Natural killer cell treated with Interleukin-12 subunit alpha and Interleukin-12 subunit beta and Interleukin-15 and Interleukin-18, amount 100 ng/mL, for 72 hours (primary cell): Measurements from ENCODE around the gene ZNF511. TPM values are rescaled to one million over a fixed set of nuclear protein-coding genes. Genes with fewer than 3 reads are reported as not detected.
"Not testable (repeated sequence)": the region's sequence is repeated elsewhere in the genome, so short reads cannot be mapped to it uniquely, and the experiment has no call there.

Source experiments
- ATAC-seq, 2 donors: fragments of 150-1000 bp; cut with Tn5 transposase in 1 of 2; sonication (Bioruptor Pico), chemical (Tn5 transposase) in 1 of 2; 2 replicates each; pipeline ENCODE4 v1.10.0; 2021
- DNase-seq: peaks from one replicate; pipeline ENCODE4 v3.0.0; 2022; ENCODE audit warnings: low spot score
- H3K27ac Mint-ChIP-seq, 2 donors: 1 replicate in 1 of 2; 2 replicates in 1 of 2; pipeline ENCODE4 v1.8.0; 2022; ENCODE audit warnings: mixed read lengths in 2 of 2, mild to moderate bottlenecking in 1 of 2, moderate library complexity in 1 of 2
- H3K27me3 Mint-ChIP-seq, 2 donors: 1 replicate in 1 of 2; 2 replicates in 1 of 2; pipeline ENCODE4 v1.8.0; 2022; ENCODE audit warnings: mixed read lengths in 2 of 2
- H3K36me3 Mint-ChIP-seq: one replicate; pipeline ENCODE4 v1.8.0; 2022; ENCODE audit warnings: mixed read lengths
- H3K4me1 Mint-ChIP-seq, 2 donors: 1 replicate in 1 of 2; 2 replicates in 1 of 2; pipeline ENCODE4 v1.8.0; 2022; ENCODE audit warnings: low read depth in 2 of 2, mixed read lengths in 2 of 2, mild to moderate bottlenecking in 1 of 2
- H3K4me3 Mint-ChIP-seq: one replicate; pipeline ENCODE4 v1.8.0; 2022; ENCODE audit warnings: mixed read lengths
- H3K9me3 Mint-ChIP-seq: 2 replicates; pipeline ENCODE4 v1.8.0; 2022; ENCODE audit warnings: mixed read lengths
- total RNA-seq, 2 donors: library from RNA; stranded (reverse); gene quantifications; one replicate each; pipeline ENCODE4 v1.2.3, GENCODE V29; 2022

Gene ZNF511, protein sequence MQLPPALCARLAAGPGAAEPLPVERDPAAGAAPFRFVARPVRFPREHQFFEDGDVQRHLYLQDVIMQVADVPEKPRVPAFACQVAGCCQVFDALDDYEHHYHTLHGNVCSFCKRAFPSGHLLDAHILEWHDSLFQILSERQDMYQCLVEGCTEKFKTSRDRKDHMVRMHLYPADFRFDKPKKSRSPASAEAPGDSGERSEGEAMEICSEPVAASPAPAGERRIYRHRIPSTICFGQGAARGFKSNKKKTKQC
- 10 to 100 TPM; 38.1 to 73.2 TPM for total RNA-seq

DNA sequence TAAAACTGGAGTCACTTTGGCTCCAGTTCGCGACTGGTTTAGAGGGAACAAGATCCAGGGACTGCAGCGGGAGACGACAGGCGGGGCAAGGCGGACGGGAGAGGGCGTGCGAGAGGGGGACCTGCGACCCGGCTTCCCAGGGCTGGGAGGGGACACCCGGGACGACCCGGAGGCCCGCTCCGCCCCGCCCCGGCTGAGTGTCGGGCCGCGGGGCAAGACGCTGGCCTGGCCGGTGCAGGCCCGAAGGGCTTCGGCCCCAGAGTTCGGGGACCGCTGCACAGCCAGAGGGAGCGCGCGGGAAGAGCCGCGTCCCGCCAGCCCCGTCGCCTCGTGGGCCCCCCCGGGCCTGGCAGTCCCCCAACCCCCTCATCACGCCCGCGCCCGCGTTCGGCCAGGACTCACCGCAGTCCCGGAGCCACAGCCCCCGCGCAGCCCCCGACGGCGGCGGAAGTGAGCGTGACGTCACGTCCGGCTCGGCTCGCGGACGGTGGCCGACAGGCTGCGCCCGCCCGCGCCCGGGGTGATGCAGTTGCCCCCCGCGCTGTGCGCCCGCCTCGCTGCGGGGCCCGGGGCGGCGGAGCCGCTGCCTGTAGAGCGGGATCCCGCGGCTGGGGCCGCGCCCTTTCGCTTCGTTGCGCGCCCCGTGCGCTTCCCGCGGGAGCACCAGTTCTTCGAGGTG is at the start of gene ZNF511, which contains the start of gene TUBGCP2:
TSS of gene ZNF511 (plus strand) at position 494 of the 679 bp plus-strand sequence. CDS start at position 524, 30 bp downstream.
TSS of gene TUBGCP2 (minus strand) at position 452 of the 679 bp plus-strand sequence. CDS start 5,931 bp downstream, outside the sequence.
- Mint-ChIP-seq H3K27me3 (no peaks in the 10 kb centered on the region), H3K4me1 (peaks cover 19 to 23% of the 10 kb centered on the region in 2 donors), H3K4me3 (peak within 1 kb of the TSS; percentile 97), H3K36me3 (no peaks in the 10 kb centered on the region), H3K27ac (peak within 1 kb of the TSS; percentile 95), H3K9me3 (no peaks in the 10 kb centered on the region)
- peak; percentile 92 for ATAC-seq
- peak; percentile 93 for DNase-seq

DNA sequence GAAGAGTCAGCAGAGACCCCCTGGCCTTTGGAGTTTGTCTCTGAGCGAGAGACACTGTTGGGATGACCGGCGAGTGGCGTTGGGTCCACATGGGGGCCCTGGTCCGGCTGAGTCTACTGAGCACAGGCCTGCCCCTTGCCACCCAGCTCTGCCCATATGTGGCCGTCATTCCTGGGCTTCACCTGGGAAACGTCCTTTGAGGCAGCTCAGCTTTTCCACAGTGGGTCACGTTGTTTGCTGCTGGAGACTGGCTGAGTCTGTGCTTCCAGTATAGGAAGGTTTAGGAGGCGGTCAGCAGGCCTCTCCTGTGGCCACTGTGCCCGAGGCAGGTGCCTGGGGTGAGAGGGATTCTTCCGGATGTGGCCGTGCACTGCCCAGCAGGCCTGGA is 49.1 kb upstream of the ZNF511 start:
- Mint-ChIP-seq H3K27ac (peak overlapping the region; percentile 58 to 64), H3K27me3 (no peaks in the 10 kb centered on the region), H3K4me3 (peak overlapping the region; percentile 78), H3K36me3 (no peaks in the 10 kb centered on the region), H3K4me1 (peaks cover 26 to 32% of the 10 kb centered on the region in 2 donors), H3K9me3 (no peaks in the 10 kb centered on the region)
- DNase-seq = no peak
- ATAC-seq = no peak

DNA sequence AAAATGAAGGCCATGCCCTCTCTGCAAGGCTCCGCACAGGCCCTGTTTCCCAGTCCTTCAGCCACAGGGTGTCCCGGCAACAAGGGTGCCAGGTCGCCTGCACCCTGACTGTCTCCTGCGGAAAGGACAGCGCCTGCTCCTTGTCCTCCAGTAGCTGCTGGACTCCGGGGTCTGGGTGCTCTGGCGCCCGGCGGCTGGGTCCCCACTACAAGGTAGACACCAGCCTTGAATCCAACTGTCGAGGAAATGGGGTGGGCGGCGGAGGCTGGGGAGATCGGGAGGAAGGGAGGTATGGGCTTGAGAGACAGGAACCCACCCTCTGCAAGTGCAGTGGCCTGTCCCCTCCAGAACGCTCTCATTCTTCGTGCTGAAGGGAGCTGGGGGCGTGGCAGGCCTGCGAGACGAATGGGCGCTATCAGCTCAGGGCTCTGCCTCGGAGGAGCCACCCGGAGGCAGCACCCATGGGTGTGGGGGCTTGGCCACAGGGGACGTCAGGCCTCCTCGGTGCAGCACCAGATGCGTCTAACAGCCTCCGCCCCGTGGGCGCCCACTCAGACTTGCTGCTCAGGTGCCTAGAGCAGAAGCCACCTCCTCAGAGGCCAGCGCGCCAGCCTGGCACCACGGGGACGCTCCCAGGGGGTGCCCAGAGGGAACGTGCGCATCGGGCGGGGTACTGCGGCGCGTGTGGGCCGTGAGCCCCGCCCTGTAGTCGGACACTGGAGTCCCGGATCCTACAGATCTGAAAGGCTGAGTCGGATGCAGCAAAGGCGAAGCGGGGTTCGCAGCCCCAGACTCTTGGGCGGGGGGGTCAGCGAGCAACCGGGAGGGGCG is 47.6 kb upstream of the ZNF511 start:
- DNase-seq (peak; percentile 76), ATAC-seq (peak; percentile 68 to 78)
- Mint-ChIP-seq H3K36me3 (no peaks in the 10 kb centered on the region), H3K9me3 (no peaks in the 10 kb centered on the region), H3K27ac (peak overlapping the region; percentile 59 to 64), H3K27me3 (no peaks in the 10 kb centered on the region), H3K4me1 (peaks cover 28 to 42% of the 10 kb centered on the region in 2 donors), H3K4me3 (peak overlapping the region; percentile 78)

DNA sequence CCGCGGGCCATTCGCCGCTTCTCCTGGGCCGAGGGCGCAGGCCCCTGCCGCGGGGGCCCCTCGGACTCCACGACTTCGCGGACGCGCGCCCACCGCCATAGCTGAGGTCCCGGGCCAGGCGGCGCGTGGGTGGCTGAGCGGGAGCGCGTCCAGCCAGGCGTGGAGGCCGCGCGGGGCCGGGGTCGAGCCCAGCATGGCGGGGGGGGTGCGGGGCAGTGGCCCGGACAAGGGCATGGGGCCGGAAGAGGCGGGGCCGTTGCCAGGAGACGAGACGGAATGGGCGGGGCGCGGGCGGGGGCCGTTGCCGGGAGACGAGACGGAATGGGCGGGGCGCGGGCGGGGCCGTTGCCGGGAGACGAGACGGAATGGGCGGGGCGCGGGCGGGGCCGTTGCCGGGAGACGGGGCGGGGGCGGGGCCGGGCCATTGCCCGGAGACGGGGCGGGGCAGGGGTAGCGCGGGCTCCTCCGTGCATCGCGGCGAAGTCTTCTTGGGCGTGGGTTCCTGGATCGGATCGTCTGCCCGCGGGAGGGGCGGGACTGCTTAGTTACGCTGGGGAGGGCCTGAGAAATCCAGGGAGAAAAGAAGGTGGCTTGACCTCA is 46.9 kb upstream of the ZNF511 start:
- peak overlapping the region in 1 of 2 donors; percentile 59 for H3K27ac Mint-ChIP-seq
- no peaks in the 10 kb centered on the region for H3K36me3 Mint-ChIP-seq
- H3K4me3 Mint-ChIP-seq = peak overlapping the region; percentile 78
- no peaks in the 10 kb centered on the region for H3K9me3 Mint-ChIP-seq
- H3K27me3 Mint-ChIP-seq = no peaks in the 10 kb centered on the region
- peaks cover 28 to 42% of the 10 kb centered on the region in 2 donors for H3K4me1 Mint-ChIP-seq
- DNase-seq (peak; percentile 88), ATAC-seq (peak; percentile 84 to 90)

DNA sequence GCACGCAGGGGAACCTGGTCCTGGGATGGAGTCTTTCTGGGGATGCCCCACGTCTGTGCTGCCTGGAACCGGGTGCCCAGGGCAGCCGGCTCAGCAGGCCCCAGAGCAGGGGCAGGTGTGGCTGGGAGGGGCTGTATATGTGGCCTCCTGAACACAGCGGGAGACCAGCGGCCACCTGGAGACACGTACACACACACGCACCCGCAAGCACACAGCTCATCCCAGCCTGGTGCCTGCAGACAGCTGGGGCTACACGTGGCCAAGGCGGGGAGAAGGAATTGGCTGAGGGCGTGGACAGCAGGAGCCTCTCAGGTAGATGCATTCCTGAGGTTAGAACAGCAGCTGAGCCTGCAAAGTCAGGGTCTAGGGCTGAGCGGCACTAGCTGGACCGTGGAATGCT is 46.0 kb upstream of the ZNF511 start:
- Mint-ChIP-seq H3K4me1 (peaks cover 23 to 38% of the 10 kb centered on the region in 2 donors), H3K27me3 (no peaks in the 10 kb centered on the region), H3K9me3 (no peaks in the 10 kb centered on the region), H3K36me3 (no peaks in the 10 kb centered on the region), H3K27ac (no peak overlapping the region), H3K4me3 (peak overlapping the region; percentile 34)
- DNase-seq (no peak), ATAC-seq (no peak)

DNA sequence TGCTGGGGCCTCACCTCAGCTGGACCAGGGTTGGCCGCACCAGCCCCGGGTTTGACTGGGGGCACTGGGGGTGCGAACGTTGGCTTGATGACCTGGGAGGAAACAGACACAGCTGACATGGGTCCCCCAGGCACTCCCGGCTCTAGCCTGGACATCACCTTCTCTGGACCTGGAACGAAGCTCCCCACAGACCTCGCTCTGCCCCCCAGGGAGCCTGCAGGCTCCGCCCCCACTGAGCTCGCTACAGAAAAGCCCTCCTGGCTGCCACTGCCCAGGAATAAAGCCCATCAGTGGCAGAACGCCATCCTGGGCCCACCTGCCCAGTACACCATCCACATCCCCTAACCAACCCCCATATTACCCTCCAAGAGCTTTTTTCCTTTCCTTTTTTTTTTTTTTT is 45.0 kb upstream of the ZNF511 start:
- H3K27me3 Mint-ChIP-seq = no peaks in the 10 kb centered on the region
- H3K27ac Mint-ChIP-seq = no peak overlapping the region
- H3K4me1 Mint-ChIP-seq = peaks cover 22 to 38% of the 10 kb centered on the region in 2 donors
- H3K36me3 Mint-ChIP-seq = no peaks in the 10 kb centered on the region
- no peaks in the 10 kb centered on the region for H3K9me3 Mint-ChIP-seq
- no peak overlapping the region for H3K4me3 Mint-ChIP-seq
- DNase-seq (no peak), ATAC-seq (no peak)

DNA sequence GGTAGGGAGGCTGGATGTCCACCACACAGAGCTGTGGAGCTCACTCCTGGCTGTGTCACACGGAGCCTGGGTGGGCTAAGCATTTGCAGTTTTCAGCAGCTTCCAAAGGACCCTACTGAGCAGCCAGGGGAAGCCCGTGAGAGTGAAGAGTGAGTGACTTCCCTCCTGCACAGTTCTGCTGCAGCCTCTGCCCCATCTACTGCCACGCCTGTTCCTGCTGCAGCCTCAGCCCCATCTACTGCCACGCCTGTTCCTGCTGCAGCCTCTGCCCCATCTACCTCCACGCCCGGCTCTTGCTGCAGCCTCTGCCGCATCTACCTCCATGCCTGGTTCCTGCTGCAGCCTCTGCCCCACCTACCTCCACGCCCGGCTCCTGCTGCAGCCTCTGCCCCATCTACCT is 44.3 kb upstream of the ZNF511 start:
- peaks cover 16 to 33% of the 10 kb centered on the region in 2 donors for H3K4me1 Mint-ChIP-seq
- ATAC-seq (no peak), DNase-seq (no peak)

DNA sequence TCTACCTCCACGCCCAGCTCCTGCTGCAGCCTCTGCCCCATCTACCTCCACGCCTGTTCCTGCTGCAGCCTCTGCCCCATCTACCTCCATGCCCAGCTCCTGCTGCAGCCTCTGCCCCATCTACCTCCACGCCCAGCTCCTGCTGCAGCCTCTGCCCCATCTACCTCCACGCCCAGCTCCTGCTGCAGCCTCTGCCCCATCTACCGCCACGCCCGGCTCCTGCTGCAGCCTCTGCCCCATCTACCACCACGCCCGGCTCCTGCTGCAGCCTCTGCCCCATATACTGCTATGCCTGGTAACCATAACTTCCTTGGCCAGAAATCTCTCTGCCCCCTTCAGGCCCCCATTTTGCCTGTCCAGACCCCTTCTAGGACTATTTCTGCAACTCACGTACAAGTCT is 43.7 kb upstream of the ZNF511 start:
- not testable (repeated sequence) for H3K36me3 Mint-ChIP-seq, H3K27me3 Mint-ChIP-seq, DNase-seq, H3K4me3 Mint-ChIP-seq, ATAC-seq, H3K9me3 Mint-ChIP-seq
- H3K4me1 Mint-ChIP-seq = peaks cover 11 to 27% of the 10 kb centered on the region in 2 donors
- peak overlapping the region in 1 of 2 donors; percentile 26 for H3K27ac Mint-ChIP-seq

More for the DNA sequence above, 44.3 kb upstream of the ZNF511 start:
- Mint-ChIP-seq H3K9me3 (no peaks in the 10 kb centered on the region), H3K36me3 (no peaks in the 10 kb centered on the region), H3K27ac (no peak overlapping the region), H3K4me3 (peak overlapping the region; percentile 8), H3K27me3 (no peaks in the 10 kb centered on the region)

DNA sequence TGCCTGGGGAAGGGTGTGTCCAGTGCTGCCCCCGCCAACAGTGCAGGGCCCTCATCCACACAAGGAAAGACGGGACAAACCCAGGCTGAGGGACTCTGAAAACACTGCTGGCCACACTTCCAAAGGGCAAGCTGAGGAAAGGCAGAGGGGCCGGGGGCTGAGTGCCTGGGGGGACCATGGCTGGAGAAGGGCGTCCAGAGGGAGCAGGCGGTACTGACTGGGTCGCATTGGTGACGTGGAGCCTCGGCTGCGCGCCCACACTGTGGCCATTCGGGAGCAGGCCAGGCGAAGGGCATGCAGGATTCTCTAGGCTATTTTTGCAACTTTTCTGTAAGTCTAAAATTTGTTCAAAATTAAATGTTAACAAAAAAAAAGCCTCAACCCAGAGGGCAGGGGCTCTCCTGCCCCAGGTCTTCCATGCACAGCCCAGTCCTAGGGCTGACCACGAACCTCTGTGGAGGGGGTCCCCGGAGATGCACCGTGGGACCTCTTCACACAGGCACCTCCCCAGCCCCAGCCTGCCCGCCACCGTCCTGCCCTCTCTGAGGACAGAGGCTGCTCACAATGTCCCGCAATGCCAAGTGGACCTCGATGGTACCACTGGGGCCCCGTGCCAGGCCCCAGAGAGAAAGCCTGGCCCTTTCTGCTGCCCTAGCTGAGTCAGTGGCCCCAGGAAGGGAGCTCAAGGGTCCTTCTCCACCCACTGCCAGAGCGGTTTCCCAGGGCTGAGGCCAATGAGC is 42.5 kb upstream of the ZNF511 start:
- Mint-ChIP-seq H3K4me1 (peaks cover 8 to 17% of the 10 kb centered on the region in 2 donors), H3K27ac (peak overlapping the region in 1 of 2 donors; percentile 26), H3K27me3 (no peaks in the 10 kb centered on the region), H3K36me3 (no peaks in the 10 kb centered on the region), H3K9me3 (no peaks in the 10 kb centered on the region), H3K4me3 (no peak overlapping the region)
- DNase-seq (no peak), ATAC-seq (no peak)

DNA sequence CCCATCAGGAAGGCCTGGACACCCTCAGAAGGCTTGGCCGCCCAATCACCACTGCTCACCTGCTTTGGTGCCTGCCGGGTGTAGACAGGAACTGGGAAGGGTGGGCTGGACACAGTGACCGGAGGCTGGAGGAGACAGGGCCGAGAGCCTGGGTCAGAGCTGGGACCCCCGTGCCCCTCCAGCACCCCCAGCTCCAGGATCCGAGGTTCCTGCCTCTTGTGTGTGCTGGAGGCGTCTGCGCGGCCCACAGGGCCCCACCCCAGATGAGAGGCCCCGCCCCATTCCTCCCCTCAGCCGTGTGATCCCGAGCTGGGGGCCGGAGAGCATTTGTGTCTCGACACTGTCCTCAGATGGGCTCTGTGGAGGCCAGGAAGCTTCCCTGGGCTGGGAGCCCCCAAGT is 41.4 kb upstream of the ZNF511 start:
- Mint-ChIP-seq H3K36me3 (no peaks in the 10 kb centered on the region), H3K4me1 (peaks cover 8 to 17% of the 10 kb centered on the region in 2 donors), H3K27ac (no peak overlapping the region), H3K27me3 (no peaks in the 10 kb centered on the region), H3K4me3 (no peak overlapping the region), H3K9me3 (no peaks in the 10 kb centered on the region)
- ATAC-seq = no peak
- no peak for DNase-seq

DNA sequence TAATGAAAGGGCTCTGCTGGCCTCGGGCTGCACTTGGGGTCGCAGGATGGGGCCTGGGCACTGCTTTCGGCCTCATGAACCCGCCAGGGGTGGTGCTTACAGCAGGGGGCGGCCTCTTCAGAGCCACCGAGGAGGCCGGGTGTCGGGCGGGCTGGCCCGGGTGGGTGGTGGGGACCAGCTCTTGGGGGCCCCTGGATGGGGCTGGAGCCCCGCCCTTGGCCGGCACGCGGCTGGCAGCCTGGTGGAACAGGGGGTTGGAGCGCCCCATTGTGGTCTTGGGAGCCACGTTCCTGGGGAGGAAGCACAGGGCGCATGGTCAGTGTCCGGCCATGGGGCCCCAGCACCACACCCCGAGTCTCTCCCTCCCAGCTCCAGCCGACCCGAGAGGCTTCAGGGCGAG is 40.9 kb upstream of the ZNF511 start:
- Mint-ChIP-seq H3K27me3 (no peaks in the 10 kb centered on the region), H3K9me3 (no peaks in the 10 kb centered on the region), H3K4me3 (no peak overlapping the region), H3K27ac (no peak overlapping the region), H3K4me1 (peaks cover 8 to 17% of the 10 kb centered on the region in 2 donors), H3K36me3 (no peaks in the 10 kb centered on the region)
- no peak for ATAC-seq
- DNase-seq = no peak

DNA sequence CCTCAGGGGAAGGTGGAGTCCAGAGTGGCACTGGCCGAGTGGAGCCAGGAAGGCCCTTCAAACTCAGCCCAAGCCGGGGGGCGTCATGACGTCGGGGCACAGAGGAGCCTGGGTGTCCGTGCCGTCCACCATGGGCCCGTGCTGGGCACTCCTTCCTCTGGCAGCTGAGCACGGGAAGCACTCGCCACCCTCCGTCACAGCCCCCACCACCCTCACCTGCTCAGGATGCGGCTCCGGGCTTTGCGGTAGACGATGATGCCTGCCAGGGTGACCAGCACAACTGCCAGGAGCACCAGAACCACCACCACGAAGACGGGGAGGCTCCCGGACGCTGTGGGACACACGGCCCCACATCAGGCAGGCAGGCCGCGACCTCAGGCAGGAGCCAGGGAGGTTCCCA is 40.2 kb upstream of the ZNF511 start:
- DNase-seq (no peak), ATAC-seq (no peak)
- Mint-ChIP-seq H3K9me3 (no peaks in the 10 kb centered on the region), H3K4me3 (no peak overlapping the region), H3K36me3 (no peaks in the 10 kb centered on the region), H3K27me3 (no peaks in the 10 kb centered on the region), H3K27ac (no peak overlapping the region), H3K4me1 (peaks cover 8 to 17% of the 10 kb centered on the region in 2 donors)

DNA sequence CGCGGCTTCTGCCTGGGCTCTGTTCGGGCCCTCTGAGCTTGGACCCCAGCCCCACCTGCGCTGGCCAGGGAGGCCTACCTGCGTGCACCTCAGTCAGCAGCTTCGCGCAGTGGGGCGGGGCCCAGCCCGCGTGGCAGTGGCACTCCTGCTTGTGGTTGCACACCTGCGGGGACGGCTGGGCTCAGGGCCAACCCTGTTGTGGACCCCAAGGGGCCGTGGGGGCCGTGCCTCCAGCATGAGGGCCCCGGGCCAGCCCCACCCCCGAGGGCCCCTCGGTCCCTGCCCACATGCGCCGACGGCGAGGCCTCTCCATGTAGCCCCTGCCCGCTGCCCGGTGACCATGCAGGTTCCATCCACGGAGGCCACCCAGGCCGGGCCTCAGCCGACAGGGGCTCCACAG is 39.3 kb upstream of the ZNF511 start:
- ATAC-seq (no peak), DNase-seq (no peak)
- H3K27me3 Mint-ChIP-seq = no peaks in the 10 kb centered on the region
- H3K9me3 Mint-ChIP-seq = no peaks in the 10 kb centered on the region
- no peak overlapping the region for H3K27ac Mint-ChIP-seq
- no peak overlapping the region for H3K4me3 Mint-ChIP-seq
- H3K36me3 Mint-ChIP-seq = no peaks in the 10 kb centered on the region
- peaks cover 4 to 13% of the 10 kb centered on the region in 2 donors for H3K4me1 Mint-ChIP-seq
